Thymus (tissue), 11 donors: ENCODE measurements around the gene TLL2. TPM values are rescaled to one million over a fixed set of nuclear protein-coding genes. Genes with fewer than 3 reads are reported as not detected.

ENCODE experiments used
- DNase-seq, 9 donors: peaks; one replicate each; pipeline ENCODE4 v3.0.0-alpha.2; 2013; ENCODE audit warnings: low spot score in 9 of 9, low read depth in 6 of 9, missing footprints in 1 of 9
- H3K27ac ChIP-seq, 2 donors: one replicate each; pipeline ENCODE4 v1.5.1; 2013; ENCODE audit warnings: control low read depth in 1 of 2, low read depth in 1 of 2, low read length in 1 of 2, mild to moderate bottlenecking in 1 of 2, moderate library complexity in 1 of 2
- H3K27me3 ChIP-seq, 2 donors: one replicate each; pipeline ENCODE4 v1.5.1; 2013; ENCODE audit warnings: low read length in 1 of 2; ENCODE audit not compliant: control insufficient read depth in 2 of 2, insufficient read depth in 1 of 2
- H3K36me3 ChIP-seq, 2 donors: one replicate each; pipeline ENCODE4 v1.5.1; 2013; ENCODE audit warnings: low read length in 1 of 2, mild to moderate bottlenecking in 1 of 2, moderate library complexity in 1 of 2; ENCODE audit not compliant: control insufficient read depth in 2 of 2, insufficient read depth in 2 of 2
- H3K4me1 ChIP-seq, 2 donors: one replicate each; pipeline ENCODE4 v1.5.1; 2013; ENCODE audit warnings: low read length in 2 of 2; ENCODE audit not compliant: control insufficient read depth in 2 of 2, insufficient read depth in 2 of 2
- H3K4me3 ChIP-seq, 2 donors: one replicate each; pipeline ENCODE4 v1.5.1; 2013; ENCODE audit warnings: low read length in 2 of 2, control low read depth in 1 of 2, mild to moderate bottlenecking in 1 of 2
- H3K9me3 ChIP-seq, 2 donors: one replicate each; pipeline ENCODE4 v1.5.1; 2013; ENCODE audit warnings: low read length in 1 of 2, mild to moderate bottlenecking in 1 of 2; ENCODE audit not compliant: control insufficient read depth in 2 of 2, insufficient read depth in 1 of 2
- WGBS: extraction: QIAGEN DNeasy Blood & Tissue Kit; methylation state at CpG from one replicate; pipeline ENCODE4 v1.1.7; 2013; 5-methylcytosine and 5-hydroxymethylcytosine counted together
- polyA plus RNA-seq: library from polyadenylated mRNA; stranded (reverse); fragments of 200-250 nt; gene quantifications from one replicate; pipeline ENCODE4 v1.2.3, GENCODE V29; 2013
- total RNA-seq: library from RNA; stranded (reverse); fragments of 120-200 nt; gene quantifications from one replicate; pipeline ENCODE4 v1.2.4, GENCODE V29; 2013
- donor health status: healthy.

TLL2 gene
- total and polyA plus RNA-seq, 2 donors: 0.05 to 0.23 TPM

GRCh38 chr10:96397902-96398301 is 115.8 kb downstream of the TLL2 start:
- Histone ChIP-seq H3K4me1 (peaks cover 0 to 3% of the 10 kb centered on the region in 2 donors), H3K36me3 (no peaks in the 10 kb centered on the region), H3K9me3 (no peaks in the 10 kb centered on the region), H3K4me3 (no peak overlapping the region), H3K27ac (no peak overlapping the region), H3K27me3 (peaks cover 0 to 59% of the 10 kb centered on the region in 2 donors)
- DNase-seq: no peak
- 100% methylated on average over 1 of the region's 1 CpG for WGBS

- peak; percentile 27 to 82 (median 57) for DNase-seq
- H3K4me3 ChIP-seq: no peak overlapping the region
- peaks cover 0 to 55% of the 10 kb centered on the region in 2 donors for H3K27me3 ChIP-seq
- H3K9me3 ChIP-seq: no peaks in the 10 kb centered on the region
- no peaks in the 10 kb centered on the region for H3K36me3 ChIP-seq
- no peak overlapping the region for H3K27ac ChIP-seq
- H3K4me1 ChIP-seq: peaks cover 0 to 3% of the 10 kb centered on the region in 2 donors
- WGBS: 31% methylated on average over 24 of the region's 24 CpGs
Observed at GRCh38 chr10:96395931-96396877, 117.5 kb downstream of the TLL2 start.

DNA sequence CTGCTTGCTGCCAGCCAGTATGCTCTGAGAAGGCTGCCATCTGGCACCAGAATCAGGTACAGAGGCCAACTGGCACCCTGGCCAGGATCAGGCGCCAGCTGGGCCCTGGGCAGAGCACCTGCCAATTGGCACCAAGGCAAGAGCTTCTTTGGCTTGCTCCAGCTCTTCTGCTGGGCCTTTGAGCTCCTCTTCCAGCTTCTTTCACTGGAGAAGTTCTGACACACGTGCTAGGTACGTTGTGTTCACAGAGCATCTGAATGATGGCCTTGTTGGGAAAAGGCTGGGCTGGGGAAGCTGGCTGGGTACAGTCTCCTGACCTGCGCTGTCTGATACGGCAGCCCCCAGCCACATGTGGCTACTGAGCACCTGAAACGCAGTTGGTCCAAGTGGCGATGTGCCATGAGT is 123.3 kb downstream of the TLL2 start:
- H3K27me3 ChIP-seq: peaks cover 0 to 42% of the 10 kb centered on the region in 2 donors
- no peak overlapping the region for H3K4me3 ChIP-seq
- DNase-seq: no peak
- no peaks in the 10 kb centered on the region for H3K36me3 ChIP-seq
- no peaks in the 10 kb centered on the region for H3K4me1 ChIP-seq
- H3K27ac ChIP-seq: no peak overlapping the region
- WGBS: 92% methylated on average over 7 of the region's 7 CpGs
- H3K9me3 ChIP-seq: peaks cover 0 to 3% of the 10 kb centered on the region in 2 donors

DNA sequence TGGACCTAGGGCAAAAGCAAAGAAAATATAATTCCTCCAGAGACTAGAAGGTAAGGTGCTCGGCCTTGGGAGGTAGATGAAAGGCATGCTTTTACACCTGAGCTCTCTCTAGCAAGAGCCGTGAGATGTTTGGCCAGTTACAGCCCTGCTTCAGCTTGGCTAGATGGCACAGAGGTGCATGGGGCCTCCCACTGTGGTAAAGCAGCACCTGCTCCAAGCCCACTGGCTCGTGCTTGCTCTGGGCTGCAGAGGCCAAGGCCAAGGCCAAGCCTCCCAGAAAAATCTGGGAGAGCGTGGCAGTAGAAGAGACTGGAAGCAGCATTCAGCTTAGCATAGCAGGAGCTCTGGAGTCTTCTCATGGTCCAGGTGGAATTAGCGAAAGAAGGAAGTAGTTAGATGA is 123.9 kb downstream of the TLL2 start:
- Histone ChIP-seq H3K9me3 (peaks cover 0 to 3% of the 10 kb centered on the region in 2 donors), H3K27ac (no peak overlapping the region), H3K27me3 (peaks cover 0 to 36% of the 10 kb centered on the region in 2 donors), H3K36me3 (no peaks in the 10 kb centered on the region), H3K4me3 (no peak overlapping the region), H3K4me1 (no peaks in the 10 kb centered on the region)
- WGBS: 91% methylated on average over 5 of the region's 5 CpGs
- DNase-seq: no peak

- DNase-seq: no peak
- H3K36me3 ChIP-seq: no peaks in the 10 kb centered on the region
- H3K27ac ChIP-seq: no peak overlapping the region
- H3K9me3 ChIP-seq: peaks cover 0 to 3% of the 10 kb centered on the region in 2 donors
- no peaks in the 10 kb centered on the region for H3K4me1 ChIP-seq
- no peak overlapping the region for H3K4me3 ChIP-seq
- H3K27me3 ChIP-seq: peaks cover 0 to 27% of the 10 kb centered on the region in 2 donors
- 95% methylated on average over 7 of the region's 7 CpGs for WGBS
Observed at GRCh38 chr10:96387601-96388000, 126.1 kb downstream of the TLL2 start.

DNA sequence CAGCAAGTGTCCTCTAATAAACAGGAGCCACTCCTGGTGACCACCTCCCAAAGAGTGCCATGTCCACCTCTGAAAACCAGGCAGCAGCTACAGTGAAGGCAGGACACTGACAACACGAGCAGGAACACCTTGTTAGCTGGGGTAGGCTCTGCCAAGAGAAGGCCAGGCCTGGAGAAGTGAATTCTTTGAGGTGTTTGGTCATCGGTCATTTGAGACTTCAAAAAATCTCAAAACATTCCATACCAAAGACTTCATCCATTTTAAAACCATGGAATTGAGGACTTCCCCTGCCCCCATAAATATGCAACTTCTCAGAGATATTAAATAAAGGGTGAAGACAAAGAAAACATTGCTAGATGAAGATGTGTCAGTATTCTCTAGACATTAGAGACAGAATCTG is 126.6 kb downstream of the TLL2 start:
- Histone ChIP-seq H3K4me1 (no peaks in the 10 kb centered on the region), H3K4me3 (no peak overlapping the region), H3K36me3 (no peaks in the 10 kb centered on the region), H3K27me3 (peaks cover 0 to 27% of the 10 kb centered on the region in 2 donors), H3K9me3 (peaks cover 0 to 3% of the 10 kb centered on the region in 2 donors), H3K27ac (no peak overlapping the region)
- 86% methylated on average over 2 of the region's 2 CpGs for WGBS
- DNase-seq: no peak

GRCh38 chr10:96384506-96384905 is 129.2 kb downstream of the TLL2 start:
- Histone ChIP-seq H3K9me3 (peaks cover 0 to 3% of the 10 kb centered on the region in 2 donors), H3K4me1 (no peaks in the 10 kb centered on the region), H3K36me3 (no peaks in the 10 kb centered on the region), H3K27me3 (peaks cover 0 to 11% of the 10 kb centered on the region in 2 donors), H3K4me3 (no peak overlapping the region), H3K27ac (no peak overlapping the region)
- WGBS: 81% methylated on average over 25 of the region's 25 CpGs
- DNase-seq: no peak

- no peak overlapping the region for H3K4me3 ChIP-seq
- H3K27ac ChIP-seq: no peak overlapping the region
- no peak for DNase-seq
- WGBS: 95% methylated on average over 7 of the region's 7 CpGs
- no peaks in the 10 kb centered on the region for H3K9me3 ChIP-seq
- peaks cover 0 to 20% of the 10 kb centered on the region in 2 donors for H3K27me3 ChIP-seq
- H3K4me1 ChIP-seq: no peaks in the 10 kb centered on the region
- no peaks in the 10 kb centered on the region for H3K36me3 ChIP-seq
Observed at GRCh38 chr10:96380821-96381220, 132.9 kb downstream of the TLL2 start.

GRCh38 chr10:96379758-96380157 is 134.0 kb downstream of the TLL2 start:
- Histone ChIP-seq H3K27me3 (peaks cover 0 to 23% of the 10 kb centered on the region in 2 donors), H3K4me3 (no peak overlapping the region), H3K27ac (no peak overlapping the region), H3K36me3 (no peaks in the 10 kb centered on the region), H3K4me1 (peaks cover 0 to 5% of the 10 kb centered on the region in 2 donors), H3K9me3 (no peaks in the 10 kb centered on the region)
- 95% methylated on average over 8 of the region's 8 CpGs for WGBS
- no peak for DNase-seq
